IMR-90 (cell line): Measurements from ENCODE around the gene LRRC7. TPM values are rescaled to one million over a fixed set of nuclear protein-coding genes. Genes with fewer than 3 reads are reported as not detected.

Experiments used
- ATAC-seq: fragments of 200-7000 bp; cut with Tn5 transposase; 2 replicates; pipeline ENCODE4 v1.9.1; 2020; ENCODE audit warnings: low read depth, mild to moderate bottlenecking, moderate library complexity
- BruUV-seq: library from RNA; stranded (reverse); fragments of 400-500 nt; replicated peaks from 2 replicates; lab custom pipeline; 2021; lab: Mats Ljungman, UMichigan
- CTCF ChIA-PET: fragments of 300-600 bp; formaldehyde crosslinking; extraction: SDS; loops from one replicate; lab custom pipeline; 2021; ENCODE audit warnings: antibody characterized with exemption; lab: Yijun Ruan, JAX
- POLR2A ChIA-PET: fragments of 300-600 bp; sonication (Branson Sonifier 250); formaldehyde crosslinking; loops from one replicate; lab custom pipeline; 2022; ENCODE audit warnings: antibody characterized with exemption; ENCODE audit not compliant: unreplicated experiment; lab: Charles Lee
- DNase-seq: peaks from one replicate; pipeline ENCODE4 v3.0.0; 2013
- H2AFZ ChIP-seq: replicated peaks from 2 replicates; pipeline ENCODE3; 2013; ENCODE audit warnings: low read length, mild to moderate bottlenecking; ENCODE audit not compliant: poor library complexity
- H2AK5ac ChIP-seq: 2 replicates; pipeline ENCODE4 v1.6.1; 2013; ENCODE audit warnings: low read depth, low read length, inconsistent platforms
- H2AK9ac ChIP-seq: replicated peaks from 2 replicates; pipeline ENCODE3; 2013; ENCODE audit warnings: mild to moderate bottlenecking, low read depth, low read length, moderate library complexity; ENCODE audit not compliant: poor library complexity
- H2BK120ac ChIP-seq: 2 replicates; pipeline ENCODE4 v1.6.1; 2013; ENCODE audit warnings: low read depth, low read length, inconsistent platforms
- H2BK15ac ChIP-seq: 3 replicates; pipeline ENCODE4 v1.6.1; 2013; ENCODE audit warnings: low read depth, low read length, inconsistent platforms
- H2BK20ac ChIP-seq: 2 replicates; pipeline ENCODE4 v1.6.1; 2013; ENCODE audit warnings: low read depth, mild to moderate bottlenecking, inconsistent platforms, low read length, moderate library complexity
- H2BK5ac ChIP-seq: 2 replicates; pipeline ENCODE4 v1.6.1; 2013; ENCODE audit warnings: mild to moderate bottlenecking, low read depth, low read length, inconsistent platforms; ENCODE audit not compliant: poor library complexity, severe bottlenecking
- H3K14ac ChIP-seq: replicated peaks from 2 replicates; pipeline ENCODE4 v1.6.1; 2013; ENCODE audit warnings: low read depth, low read length, inconsistent platforms
- H3K18ac ChIP-seq: 2 replicates; pipeline ENCODE4 v1.6.1; 2013; ENCODE audit warnings: low read depth, low read length, control low read depth
- H3K23ac ChIP-seq: 2 replicates; pipeline ENCODE4 v1.6.1; 2013; ENCODE audit warnings: low read depth, low read length, inconsistent platforms
- H3K27ac ChIP-seq: 2 replicates; pipeline ENCODE4 v1.5.1; 2013; ENCODE audit warnings: mild to moderate bottlenecking, control low read depth, low read length; ENCODE audit not compliant: insufficient read depth
- H3K27me3 ChIP-seq: 2 replicates; pipeline ENCODE4 v1.6.1; 2013; ENCODE audit warnings: low read length; ENCODE audit not compliant: control insufficient read depth, insufficient read depth
- H3K36me3 ChIP-seq: 2 replicates; pipeline ENCODE4 v1.6.1; 2013; ENCODE audit warnings: low read length, mixed read lengths; ENCODE audit not compliant: control insufficient read depth, insufficient read depth
- H3K4ac ChIP-seq: 2 replicates; pipeline ENCODE4 v1.6.1; 2013; ENCODE audit warnings: low read depth, low read length, inconsistent platforms
- H3K4me1 ChIP-seq: 2 replicates; pipeline ENCODE4 v1.6.1; 2013; ENCODE audit warnings: low read length, mixed read lengths; ENCODE audit not compliant: control insufficient read depth, insufficient read depth
- H3K4me2 ChIP-seq: 2 replicates; pipeline ENCODE4 v1.6.1; 2013; ENCODE audit warnings: low read depth, mild to moderate bottlenecking, control low read depth, low read length, moderate library complexity
- H3K4me3 ChIP-seq: 2 replicates; pipeline ENCODE4 v1.5.1; 2013; ENCODE audit warnings: low read depth, mild to moderate bottlenecking, control low read depth, low read length, moderate library complexity; ENCODE audit not compliant: insufficient read depth
- H3K56ac ChIP-seq: 2 replicates; pipeline ENCODE4 v1.6.1; 2013; ENCODE audit warnings: low read length, inconsistent platforms; ENCODE audit not compliant: insufficient read depth; ENCODE audit errors: extremely low read depth
- H3K79me1 ChIP-seq, 2 experiments: 2 replicates each; pipeline ENCODE4 v1.6.1; 2013; ENCODE audit warnings: low read length in 2 of 2, inconsistent platforms in 1 of 2, low read depth in 1 of 2
- H3K9ac ChIP-seq: 2 replicates; pipeline ENCODE4 v1.6.1; 2013; ENCODE audit warnings: low read depth, low read length, control low read depth
- H3K9me1 ChIP-seq: 2 replicates; pipeline ENCODE4 v1.6.1; 2013; ENCODE audit warnings: low read length, inconsistent platforms; ENCODE audit not compliant: insufficient read depth
- H3K9me3 ChIP-seq: 2 replicates; pipeline ENCODE4 v1.6.1; 2013; ENCODE audit warnings: low read length; ENCODE audit not compliant: control insufficient read depth, insufficient read depth
- H4K20me1 ChIP-seq: 2 replicates; pipeline ENCODE4 v1.6.1; 2013; ENCODE audit warnings: low read length, inconsistent platforms; ENCODE audit not compliant: insufficient read depth
- H4K5ac ChIP-seq: 2 replicates; pipeline ENCODE4 v1.6.1; 2013; ENCODE audit warnings: mild to moderate bottlenecking, low read depth, low read length, control low read depth
- H4K8ac ChIP-seq, 2 experiments: 2 replicates each; pipeline ENCODE4 v1.6.1; 2013; ENCODE audit warnings: low read depth in 2 of 2, low read length in 2 of 2, control low read depth in 1 of 2, inconsistent platforms in 1 of 2
- H4K91ac ChIP-seq: 2 replicates; pipeline ENCODE4 v1.6.1; 2013; ENCODE audit warnings: low read depth, low read length, inconsistent platforms; ENCODE audit not compliant: insufficient read depth
- CEBPB ChIP-seq: IDR thresholded peaks from 2 replicates; pipeline ENCODE4 v1.6.1; 2012; ENCODE audit warnings: low read depth, low read length, improper control_type of control experiment
- MAFK ChIP-seq: IDR thresholded peaks from 2 replicates; pipeline ENCODE4 v1.6.1; 2012; ENCODE audit warnings: low read depth, low read length, improper control_type of control experiment
- MAZ ChIP-seq: IDR thresholded peaks from 2 replicates; pipeline ENCODE4 v1.6.1; 2012; ENCODE audit warnings: low read depth, mild to moderate bottlenecking, low read length, improper control_type of control experiment, moderate library complexity, borderline replicate concordance
- RAD21 ChIP-seq: IDR thresholded peaks from 2 replicates; pipeline ENCODE4 v1.6.1; 2012; ENCODE audit warnings: low read length, improper control_type of control experiment
- RFX5 ChIP-seq: IDR thresholded peaks from 2 replicates; pipeline ENCODE4 v1.8.0; 2012; ENCODE audit warnings: low read depth, mild to moderate bottlenecking, low read length, moderate library complexity
- SMC3 ChIP-seq: fragments of 150-350 bp; IDR thresholded peaks from 2 replicates; pipeline ENCODE4 v1.6.1; 2016; ENCODE audit warnings: low read depth, mild to moderate bottlenecking, antibody characterized with exemption, low read length, moderate library complexity
- USF2 ChIP-seq: fragments of 150-350 bp; IDR thresholded peaks from 2 replicates; pipeline ENCODE4 v1.6.1; 2017; ENCODE audit warnings: mild to moderate bottlenecking, antibody characterized with exemption, low read length, low read depth
- dilution Hi-C: fragments of 300-500 bp; cut with HindIII; formaldehyde crosslinking; loops from one replicate; pipeline ENCODE4 v1.14.3; 2018; ENCODE audit warnings: low sequenced_read_pairs; ENCODE audit not compliant: unreplicated experiment
- in situ Hi-C: fragments of 300-500 bp; cut with MboI; formaldehyde crosslinking; loops from 3 replicates; pipeline ENCODE4 v1.14.3; 2019; ENCODE audit warnings: low sequenced_read_pairs, inconsistent platforms, mixed read lengths
- intact Hi-C: fragments of 100-400 bp; cut with micrococcal nuclease; formaldehyde crosslinking; loops from 2 replicates; pipeline ENCODE4 v1.10.0; 2022
- polyA plus RNA-seq, 3 experiments: library from polyadenylated mRNA; depleted of rRNA; stranded (reverse); fragments of >200 nt; gene quantifications; 2 replicates each; pipeline ENCODE4 v1.2.3, GENCODE V29; 2012; ENCODE audit warnings: low replicate concordance in 1 of 3
- total RNA-seq: library from RNA; depleted of rRNA; stranded (reverse); fragments of >200 nt; gene quantifications from 2 replicates; pipeline ENCODE4 v1.2.3, GENCODE V29; 2012

The LRRC7 gene
- total and polyA plus RNA-seq, 2 of the 4 experiments (the other 2 are of a cell fraction) = under 0.01 to 0.02 TPM

- DNase-seq (no peak), ATAC-seq (no peak)
- Histone ChIP-seq H3K23ac (no peak overlapping the region), H3K4me3 (no peak overlapping the region), H3K9ac (no peak overlapping the region), H3K4me2 (no peak overlapping the region), H3K18ac (no peak overlapping the region), H3K14ac (no peak overlapping the region), H3K4ac (no peak overlapping the region), H3K4me1 (no peaks in the 10 kb centered on the region), H4K8ac (no peak overlapping the region), H3K9me3 (no peaks in the 10 kb centered on the region), H2BK15ac (no peak overlapping the region), H2BK5ac (no peak overlapping the region), H3K27me3 (no peaks in the 10 kb centered on the region), H2BK20ac (no peak overlapping the region), H2BK120ac (no peak overlapping the region), H3K36me3 (no peaks in the 10 kb centered on the region), H3K9me1 (no peaks in the 10 kb centered on the region), H3K27ac (no peak overlapping the region), H2AK5ac (no peak overlapping the region), H2AFZ (no peak overlapping the region), H3K56ac (no peak overlapping the region), H4K5ac (no peak overlapping the region), H3K79me1 (no peaks in the 10 kb centered on the region), H2AK9ac (no peak overlapping the region), H4K91ac (no peak overlapping the region), H4K20me1 (no peaks in the 10 kb centered on the region)
- TF ChIP-seq USF2 (no peak), RFX5 (no peak), MAZ (no peak), CEBPB (no peak), MAFK (no peak), SMC3 (no peak), RAD21 (no peak)
- ChIA-PET POLR2A (no interaction called here), CTCF (no interaction called here)
- dilution Hi-C loops = no loop called here
- in situ Hi-C loops = loop anchor here (25.0 kb wide), 2 partner anchors 1271 to 1621 kb away; no protein-coding TSS in a partner anchor
- intact Hi-C loops = no loop called here
- BruUV-seq = no TSS peak
These were observed 165.3 kb downstream of the LRRC7 start for GRCh38 chr1:69733061-69733460.
